ENCODE data around the gene MMUT. TPM values are rescaled to one million over a fixed set of nuclear protein-coding genes. Genes with fewer than 3 reads are reported as not detected.

Gene MMUT
- 3.7 and 5.4 TPM in 2 replicates for total RNA-seq (2014; rRNA removed; shearing (Covaris generic))

DNA sequence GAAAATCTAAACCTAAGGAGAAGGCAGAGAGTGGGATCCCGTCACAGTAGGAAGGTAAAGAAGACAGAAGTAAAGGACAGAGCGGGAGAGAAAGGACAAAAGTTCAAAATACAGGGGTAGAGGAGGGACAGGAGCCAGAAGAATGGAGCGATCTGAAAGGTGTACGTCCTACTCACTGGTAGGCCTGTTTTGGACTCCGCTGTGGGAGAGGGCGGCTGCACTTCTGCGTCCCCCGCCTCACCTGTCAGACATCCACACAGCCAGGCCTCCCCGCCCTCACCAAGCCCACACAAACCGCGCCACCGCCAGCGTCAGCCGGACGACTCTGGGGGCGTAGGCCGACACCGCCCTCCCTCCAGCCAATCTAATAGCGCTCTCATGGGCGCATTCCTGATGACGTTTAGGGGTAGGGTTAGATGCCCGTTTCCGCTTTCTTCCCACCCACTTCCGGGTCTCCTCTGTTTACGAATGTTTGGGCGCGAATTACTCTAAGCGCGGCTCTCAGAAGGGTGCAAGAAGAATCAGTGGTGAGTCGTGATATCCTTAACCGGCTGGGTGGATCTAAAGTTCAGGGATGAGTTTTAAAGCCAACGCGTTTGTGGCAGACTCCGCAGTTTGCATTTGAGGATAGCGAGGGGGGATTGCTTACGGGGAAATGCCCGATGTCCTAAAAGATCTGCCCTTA, at the start of gene MMUT, which contains the start of gene CENPQ:
Gene MMUT, minus strand, starts transcription at position 327 of the 685 bp plus-strand sequence. CDS start 3,787 bp downstream, outside the sequence.
Gene CENPQ, plus strand, starts transcription at position 444 of the 685 bp plus-strand sequence. CDS start 6,807 bp downstream, outside the sequence.

DNA sequence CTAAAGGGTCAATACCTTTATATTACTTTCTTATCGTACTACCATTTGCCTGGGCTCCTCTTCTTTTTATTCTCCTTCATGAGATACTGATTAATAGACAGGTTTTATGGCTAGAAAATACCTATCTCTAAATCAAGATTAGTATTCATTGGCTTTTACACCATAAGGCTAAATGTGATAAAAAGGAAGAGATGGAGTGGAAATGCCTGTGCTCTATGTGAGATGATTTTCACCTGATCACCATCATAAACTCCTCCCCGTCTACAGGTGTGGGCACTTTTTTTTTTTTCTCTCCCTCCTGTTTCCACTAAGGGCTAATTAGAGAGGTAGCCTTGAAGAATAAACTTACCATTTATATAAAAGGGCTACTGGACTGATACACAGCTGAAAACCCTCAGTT, 36.6 kb upstream of the MMUT start, which contains the start of gene GLYATL3:
Gene GLYATL3, plus strand, starts transcription at position 301 of the 400 bp plus-strand sequence. CDS start 12,068 bp downstream, outside the sequence.

Other genes starting within 250 kb of the MMUT start
- gene CENPQ, start 117 bp upstream of the MMUT start, total RNA-seq (2014; rRNA removed; shearing (Covaris generic)) = 9.1 and 13.1 TPM in 2 replicates
- not detected in 2 replicates for gene GLYATL3, start 36.7 kb upstream of the MMUT start, total RNA-seq (2014; rRNA removed; shearing (Covaris generic))
- 35.9 and 37.0 TPM in 2 replicates for gene C6orf141, start 87.4 kb upstream of the MMUT start, total RNA-seq (2014; rRNA removed; shearing (Covaris generic))
- gene RHAG, start 173.6 kb upstream of the MMUT start, total RNA-seq (2014; rRNA removed; shearing (Covaris generic)) = not detected in 2 replicates

All from A375 (cell line).